ENCODE data around the gene RPGRIP1L. TPM values are rescaled to one million over a fixed set of nuclear protein-coding genes. Genes with fewer than 3 reads are reported as not detected.

Gene RPGRIP1L
- total RNA-seq, 1 experiment from 2014 or later: 3.8 TPM

DNA sequence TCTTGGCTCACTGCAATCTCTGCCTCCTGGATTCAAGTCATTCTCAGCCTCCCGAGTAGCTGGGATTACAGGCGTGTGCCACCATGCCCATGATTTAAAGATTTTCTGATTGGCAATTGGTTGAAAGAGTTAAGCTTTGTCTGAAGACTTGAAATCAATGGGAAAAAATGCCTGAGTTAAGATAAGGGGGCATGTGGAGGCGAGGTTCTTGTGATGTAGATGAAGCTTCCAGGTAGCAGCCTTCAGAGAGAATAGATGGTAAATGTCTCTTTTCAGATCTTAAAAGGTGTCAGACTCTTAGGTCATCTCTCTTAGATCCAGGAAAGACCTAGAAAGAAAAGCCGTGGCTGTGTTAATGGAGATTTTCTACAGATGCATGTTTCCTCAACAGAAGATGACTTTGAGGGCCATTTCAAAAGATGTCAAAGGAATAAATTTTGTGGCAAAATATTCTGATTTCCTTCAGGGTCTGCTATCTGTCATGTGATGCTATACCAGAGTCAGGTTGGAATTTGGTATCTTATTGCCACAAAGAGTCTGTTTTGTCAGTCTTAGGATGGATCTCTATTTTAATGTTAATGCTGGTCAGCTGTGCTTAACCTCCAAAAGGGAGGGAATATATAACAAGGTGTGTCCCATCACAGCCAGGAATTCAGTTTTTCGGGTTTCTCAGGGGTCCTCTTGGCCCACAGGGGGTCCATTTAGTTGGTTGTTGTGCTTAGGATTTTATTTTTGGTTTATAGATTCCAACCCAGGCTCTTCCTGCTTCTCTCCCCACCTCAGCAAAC is 142.4 kb downstream of the RPGRIP1L start:
- H3K36me3 ChIP-seq (ENCODE audit: low read depth, low read length): no peaks in the 10 kb centered on the region
- ChIA-PET POLR2A (ENCODE audit: unreplicated experiment) (no interaction called here), CTCF (no interaction called here)
- no peaks in the 10 kb centered on the region for H3F3A ChIP-seq (ENCODE audit: low read length, unreplicated experiment)
- BruUV-seq (replicated peaks): no TSS peak
- H3K79me2 ChIP-seq (ENCODE audit: low read length): no peaks in the 10 kb centered on the region
- H3K9ac ChIP-seq (ENCODE audit: low read length): no peak overlapping the region
- H3K9me2 ChIP-seq (replicated peaks; ENCODE audit: low read length): no peaks in the 10 kb centered on the region
- DNase-seq: no peak
- H4K20me1 ChIP-seq (ENCODE audit: low read length): no peaks in the 10 kb centered on the region
- H3K4me1 ChIP-seq (ENCODE audit: insufficient read depth, low read length): no peaks in the 10 kb centered on the region
- no peaks in the 10 kb centered on the region for H3K9me3 ChIP-seq (ENCODE audit: low read length)
- H2AFZ ChIP-seq (ENCODE audit: low read length): no peak overlapping the region
- H3K27ac ChIP-seq (ENCODE audit: low read length): no peak overlapping the region
- intact Hi-C loops (cut with micrococcal nuclease): no loop called here
- TF ChIP-seq EZH2phosphoT487 (IDR thresholded peaks at IDR 0.05; ENCODE audit: borderline replicate concordance, low read length) (no peak), EZH2 (IDR thresholded peaks at IDR 0.05; ENCODE audit: low read length, unreplicated experiment) (no peak)
- TF ChIP-seq, protein P1, sequence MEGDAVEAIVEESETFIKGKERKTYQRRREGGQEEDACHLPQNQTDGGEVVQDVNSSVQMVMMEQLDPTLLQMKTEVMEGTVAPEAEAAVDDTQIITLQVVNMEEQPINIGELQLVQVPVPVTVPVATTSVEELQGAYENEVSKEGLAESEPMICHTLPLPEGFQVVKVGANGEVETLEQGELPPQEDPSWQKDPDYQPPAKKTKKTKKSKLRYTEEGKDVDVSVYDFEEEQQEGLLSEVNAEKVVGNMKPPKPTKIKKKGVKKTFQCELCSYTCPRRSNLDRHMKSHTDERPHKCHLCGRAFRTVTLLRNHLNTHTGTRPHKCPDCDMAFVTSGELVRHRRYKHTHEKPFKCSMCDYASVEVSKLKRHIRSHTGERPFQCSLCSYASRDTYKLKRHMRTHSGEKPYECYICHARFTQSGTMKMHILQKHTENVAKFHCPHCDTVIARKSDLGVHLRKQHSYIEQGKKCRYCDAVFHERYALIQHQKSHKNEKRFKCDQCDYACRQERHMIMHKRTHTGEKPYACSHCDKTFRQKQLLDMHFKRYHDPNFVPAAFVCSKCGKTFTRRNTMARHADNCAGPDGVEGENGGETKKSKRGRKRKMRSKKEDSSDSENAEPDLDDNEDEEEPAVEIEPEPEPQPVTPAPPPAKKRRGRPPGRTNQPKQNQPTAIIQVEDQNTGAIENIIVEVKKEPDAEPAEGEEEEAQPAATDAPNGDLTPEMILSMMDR (conservative IDR thresholded peaks at IDR 0.05; ENCODE audit: low read depth, low read length): no peak
- no peaks in the 10 kb centered on the region for H3K27me3 ChIP-seq (ENCODE audit: low read length)
- H3K4me2 ChIP-seq (ENCODE audit: low read length): no peak overlapping the region
- H3K4me3 ChIP-seq (ENCODE audit: low read length): no peak overlapping the region
- ATAC-seq: no peak

DNA sequence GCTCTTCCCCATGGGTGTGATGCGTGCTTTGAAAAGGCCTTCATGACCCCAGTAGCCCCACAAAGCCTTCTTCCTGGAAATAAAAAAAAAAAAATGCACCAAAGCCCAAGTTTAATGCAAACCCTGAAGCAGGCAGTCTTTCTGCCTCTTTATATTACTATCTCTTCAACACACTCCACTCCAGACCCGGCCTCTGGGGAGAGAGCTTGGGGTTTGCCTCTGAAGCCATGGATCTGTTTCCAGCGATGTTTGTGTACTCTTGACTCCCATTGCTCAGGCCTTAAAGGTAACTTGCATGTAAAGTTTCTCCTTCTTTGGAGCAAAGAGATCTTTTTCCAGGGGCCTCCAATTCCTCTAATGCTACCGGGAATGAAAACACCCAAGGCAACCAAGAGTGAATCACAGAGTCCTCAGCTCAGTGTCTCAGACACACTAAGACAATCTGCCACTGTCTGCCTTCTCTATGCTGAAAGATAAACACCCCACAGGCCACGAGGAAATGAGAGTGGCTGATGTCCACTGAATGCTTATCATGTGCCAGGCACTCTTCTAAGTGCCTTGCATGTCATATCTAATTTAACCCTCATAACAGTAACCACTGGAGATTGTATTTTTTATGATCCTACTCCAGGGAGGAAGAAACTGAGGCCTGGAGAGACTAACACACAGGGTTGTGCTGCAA is 144.2 kb downstream of the RPGRIP1L start:
- no peak overlapping the region for H3K4me2 ChIP-seq (ENCODE audit: low read length)
- no TSS peak for BruUV-seq (replicated peaks)
- intact Hi-C loops (cut with micrococcal nuclease): loop anchor here (10.0 kb wide), 1 partner anchor 185 kb away; no protein-coding TSS in a partner anchor
- H3K27me3 ChIP-seq (ENCODE audit: low read length): no peaks in the 10 kb centered on the region
- H3K9ac ChIP-seq (ENCODE audit: low read length): no peak overlapping the region
- H3K9me3 ChIP-seq (ENCODE audit: low read length): no peaks in the 10 kb centered on the region
- H2AFZ ChIP-seq (ENCODE audit: low read length): no peak overlapping the region
- ChIA-PET POLR2A (ENCODE audit: unreplicated experiment) (no interaction called here), CTCF (no interaction called here)
- no peaks in the 10 kb centered on the region for H3K79me2 ChIP-seq (ENCODE audit: low read length)
- H3K9me2 ChIP-seq (replicated peaks; ENCODE audit: low read length): no peaks in the 10 kb centered on the region
- no peaks in the 10 kb centered on the region for H4K20me1 ChIP-seq (ENCODE audit: low read length)
- TF ChIP-seq EZH2phosphoT487 (IDR thresholded peaks at IDR 0.05; ENCODE audit: borderline replicate concordance, low read length): no peak
- TF ChIP-seq, protein P1 (conservative IDR thresholded peaks at IDR 0.05; ENCODE audit: low read depth, low read length): no peak
- TF ChIP-seq EZH2 (IDR thresholded peaks at IDR 0.05; ENCODE audit: low read length, unreplicated experiment): no peak
- no peak overlapping the region for H3K27ac ChIP-seq (ENCODE audit: low read length)
- no peak overlapping the region for H3K4me3 ChIP-seq (ENCODE audit: low read length)
- DNase-seq (no peak), ATAC-seq (no peak)
- H3K4me1 ChIP-seq (ENCODE audit: insufficient read depth, low read length): no peaks in the 10 kb centered on the region
- H3K36me3 ChIP-seq (ENCODE audit: low read depth, low read length): no peaks in the 10 kb centered on the region
- H3F3A ChIP-seq (ENCODE audit: low read length, unreplicated experiment): no peaks in the 10 kb centered on the region

DNA sequence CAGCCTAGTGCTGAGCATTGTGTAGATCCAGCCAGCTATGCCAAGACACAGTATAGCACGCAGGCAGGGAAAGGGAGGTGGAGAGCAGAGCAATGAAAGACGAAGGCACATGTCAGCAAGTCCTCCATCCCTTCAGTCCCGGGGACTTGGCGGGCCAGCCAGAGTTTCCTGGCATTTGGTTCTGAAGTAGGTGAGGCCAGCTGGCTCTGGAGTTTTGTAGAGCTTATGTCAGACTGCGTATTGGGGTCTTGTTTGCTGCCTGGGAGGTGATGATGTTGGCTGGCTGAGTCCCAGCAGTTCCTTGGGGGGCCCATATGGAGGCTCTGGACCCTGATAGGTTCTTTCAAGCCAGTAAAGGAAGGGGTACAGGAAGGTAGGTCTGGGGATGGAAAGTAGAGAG is 144.9 kb downstream of the RPGRIP1L start:
- CTCF ChIA-PET: no interaction called here
- ATAC-seq: no peak
- Histone ChIP-seq H3K27ac (ENCODE audit: low read length) (no peak overlapping the region), H3K4me1 (ENCODE audit: insufficient read depth, low read length) (no peaks in the 10 kb centered on the region), H3K9me2 (replicated peaks; ENCODE audit: low read length) (no peaks in the 10 kb centered on the region), H3K36me3 (ENCODE audit: low read depth, low read length) (no peaks in the 10 kb centered on the region), H3F3A (ENCODE audit: low read length, unreplicated experiment) (no peaks in the 10 kb centered on the region), H3K9me3 (ENCODE audit: low read length) (no peaks in the 10 kb centered on the region), H3K4me3 (ENCODE audit: low read length) (no peak overlapping the region), H3K79me2 (ENCODE audit: low read length) (no peaks in the 10 kb centered on the region), H3K9ac (ENCODE audit: low read length) (no peak overlapping the region), H3K4me2 (ENCODE audit: low read length) (no peak overlapping the region), H4K20me1 (ENCODE audit: low read length) (no peaks in the 10 kb centered on the region), H2AFZ (ENCODE audit: low read length) (no peak overlapping the region), H3K27me3 (ENCODE audit: low read length) (peaks cover 6% of the 10 kb centered on the region)
- POLR2A ChIA-PET (ENCODE audit: unreplicated experiment): no interaction called here
- intact Hi-C loops (cut with micrococcal nuclease): loop anchor here (10.0 kb wide), 1 partner anchor 186 kb away; no protein-coding TSS in a partner anchor
- BruUV-seq (replicated peaks): no TSS peak
- no peak for DNase-seq
- TF ChIP-seq EZH2 (IDR thresholded peaks at IDR 0.05; ENCODE audit: low read length, unreplicated experiment): no peak
- TF ChIP-seq, protein P1 (conservative IDR thresholded peaks at IDR 0.05; ENCODE audit: low read depth, low read length): no peak
- no peak for TF ChIP-seq EZH2phosphoT487 (IDR thresholded peaks at IDR 0.05; ENCODE audit: borderline replicate concordance, low read length)

Data from PC-3 (cell line).